ENCODE data around the gene TMEM267.
"Not testable (repeated sequence)": the region's sequence is repeated elsewhere in the genome, so short reads cannot be mapped to it uniquely, and the experiment has no call there.

TMEM267 gene, protein sequence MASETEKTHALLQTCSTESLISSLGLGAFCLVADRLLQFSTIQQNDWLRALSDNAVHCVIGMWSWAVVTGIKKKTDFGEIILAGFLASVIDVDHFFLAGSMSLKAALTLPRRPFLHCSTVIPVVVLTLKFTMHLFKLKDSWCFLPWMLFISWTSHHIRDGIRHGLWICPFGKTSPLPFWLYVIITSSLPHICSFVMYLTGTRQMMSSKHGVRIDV

DNA sequence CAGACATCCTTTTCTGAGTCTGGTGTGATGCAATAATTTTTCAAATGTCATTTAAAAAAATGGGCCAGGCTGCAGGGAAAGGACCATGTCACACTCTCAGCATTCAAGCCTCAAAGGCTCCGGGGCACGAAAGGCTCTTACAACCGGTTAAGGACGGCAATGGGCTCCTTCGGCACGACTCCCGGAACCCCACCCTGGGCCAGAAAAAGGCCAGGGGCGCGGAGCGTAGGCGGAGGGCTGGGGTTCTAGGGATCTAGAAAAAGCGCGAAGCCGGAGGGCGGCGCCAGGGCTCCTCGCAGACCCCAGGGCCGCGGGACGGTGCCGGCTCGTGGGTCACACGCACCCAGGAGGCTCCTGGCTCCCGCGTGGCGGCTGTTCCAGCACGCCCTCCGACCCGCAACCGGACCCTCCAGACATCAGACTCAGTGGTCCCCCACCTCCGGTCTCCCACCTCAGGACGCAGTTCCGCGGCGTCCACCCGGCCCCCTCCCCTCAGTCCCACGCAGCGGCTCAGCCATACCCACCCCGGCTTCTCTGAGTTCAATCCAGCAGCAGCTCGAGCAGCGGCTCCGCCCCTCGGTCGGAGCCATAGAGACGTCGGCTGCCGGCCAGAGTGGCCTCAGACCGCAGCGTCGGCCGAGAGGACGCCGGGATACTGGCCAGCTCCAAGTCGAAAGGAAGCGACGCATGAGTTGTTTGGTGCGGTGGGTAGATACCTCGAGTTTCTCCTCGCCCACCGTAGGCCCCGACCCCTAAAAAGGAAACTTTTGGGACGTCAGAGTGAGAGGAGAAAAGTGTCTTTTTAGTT is at the start of gene TMEM267:
Gene TMEM267, minus strand, starts transcription at position 568 of the 808 bp plus-strand sequence. CDS start 29,896 bp downstream, outside the sequence.
- peak; percentile 91 for DNase-seq (ENCODE audit: low spot score)

DNA sequence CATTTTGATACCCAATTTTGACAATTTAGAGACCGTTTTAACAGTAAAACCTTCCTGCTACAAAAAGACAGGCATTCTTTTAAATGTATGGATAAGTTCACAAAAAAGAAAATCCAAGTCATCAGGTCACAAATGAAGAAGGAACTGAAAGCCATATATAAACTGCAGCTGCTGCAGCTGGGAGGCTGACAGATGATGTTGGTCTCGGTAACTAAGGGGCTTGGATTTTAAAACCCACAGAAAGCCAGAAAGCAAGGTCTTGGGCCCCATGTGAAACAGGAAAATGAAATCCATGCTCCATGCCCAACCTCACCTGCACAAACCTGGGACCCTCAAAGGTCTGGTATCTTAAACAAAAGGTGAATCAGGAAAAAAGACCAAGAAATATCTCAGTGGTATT is 47.0 kb upstream of the TMEM267 start:
- DNase-seq (ENCODE audit: low spot score), result no peak

DNA sequence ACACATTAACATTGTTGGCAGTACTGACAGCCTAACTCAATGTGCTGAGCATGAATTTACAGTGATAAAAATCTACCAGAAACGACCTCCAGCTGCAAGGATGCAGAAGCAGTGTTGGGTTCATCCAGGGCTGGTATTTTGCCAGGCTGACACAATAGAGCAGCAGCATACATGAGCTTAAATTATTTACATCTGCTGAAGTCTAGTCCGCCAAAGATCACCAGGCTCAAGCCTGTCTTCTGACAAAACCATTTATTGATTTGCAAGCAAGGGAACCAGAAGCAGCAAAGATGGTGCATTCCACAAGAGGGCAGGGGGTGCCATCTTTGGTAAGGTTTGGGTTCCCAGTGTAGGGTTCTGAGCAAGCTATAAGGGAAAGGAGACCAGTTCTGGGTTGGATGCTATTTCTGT is 40.0 kb upstream of the TMEM267 start:
- DNase-seq (ENCODE audit: low spot score), result no peak

DNA sequence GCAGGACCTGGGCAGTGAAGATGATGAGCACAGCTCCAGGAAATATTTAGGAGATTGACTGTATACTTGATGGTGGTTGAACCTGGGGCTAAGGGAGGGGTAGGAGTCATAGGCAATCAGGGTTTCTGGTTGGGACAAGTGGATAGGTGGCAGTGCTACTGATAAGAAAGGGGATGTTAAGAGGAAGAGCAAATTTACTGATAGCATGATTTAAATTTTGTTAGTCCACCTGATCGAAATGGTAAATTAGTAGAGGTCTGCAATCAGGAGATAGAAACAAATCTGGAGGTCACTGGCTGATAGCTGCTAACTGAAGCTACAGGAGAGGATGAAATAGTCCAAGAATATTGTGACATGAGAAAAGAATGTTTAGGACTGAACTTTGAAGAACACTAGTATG is 37.0 kb upstream of the TMEM267 start:
- DNase-seq (ENCODE audit: low spot score), result no peak

DNA sequence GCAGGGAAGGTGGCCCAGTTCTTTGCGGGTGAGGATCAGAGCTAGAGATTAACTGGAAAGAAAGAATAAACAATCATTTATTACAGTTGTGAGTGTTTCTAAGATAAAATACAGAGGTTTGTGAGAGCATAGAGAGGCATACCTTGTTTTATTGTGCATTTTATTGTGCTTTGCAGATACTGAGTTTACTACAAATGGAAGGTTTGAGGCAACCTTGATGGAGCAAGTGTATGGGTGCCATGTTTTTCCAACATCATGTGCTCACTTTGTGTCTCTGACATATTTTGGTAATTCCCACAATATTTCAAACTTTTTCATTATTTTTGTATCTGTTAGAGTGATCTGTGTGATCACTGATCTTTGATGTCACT is 32.0 kb upstream of the TMEM267 start:
- no peak for DNase-seq (ENCODE audit: low spot score)

DNA sequence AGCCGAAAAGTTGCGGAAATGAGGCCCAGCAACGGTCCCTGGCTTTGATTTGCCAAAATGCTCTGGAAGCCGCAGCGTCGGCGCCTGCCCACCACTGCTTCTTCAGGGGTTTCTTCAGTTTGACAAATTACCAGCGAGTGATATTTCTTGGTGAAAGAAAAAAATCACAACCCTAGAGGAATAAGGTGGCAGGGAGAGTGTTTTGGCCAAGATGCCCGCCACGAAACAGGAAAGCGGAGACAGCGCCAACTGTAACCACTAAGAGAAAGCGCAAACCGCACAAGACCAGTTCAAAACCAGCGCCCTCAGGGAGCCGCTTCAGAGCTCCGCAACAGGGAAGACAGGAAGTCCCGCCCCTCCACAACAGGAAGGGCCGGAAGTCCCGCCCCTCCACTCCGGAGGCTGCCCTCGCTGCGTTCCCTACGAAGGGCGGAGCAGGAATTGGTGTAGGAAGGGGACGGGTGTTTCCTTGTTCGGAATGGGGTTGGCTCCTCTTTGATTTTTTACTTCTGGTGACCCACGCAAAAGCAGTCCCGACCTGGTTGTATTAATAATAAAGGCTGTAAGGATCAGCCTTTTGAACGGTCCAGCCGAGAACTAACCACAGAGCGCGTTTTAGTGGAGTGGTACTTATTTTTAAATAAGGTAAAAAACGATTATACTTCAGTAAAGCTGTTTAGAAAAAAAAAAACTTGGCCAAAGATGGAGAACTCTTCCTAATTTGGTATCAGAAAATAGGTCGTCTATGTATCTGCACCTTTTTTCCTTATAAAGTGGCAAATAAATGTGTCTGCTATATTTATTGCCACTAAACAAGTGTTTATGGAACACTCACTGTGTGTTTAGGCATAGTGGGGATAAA is 31.4 kb upstream of the TMEM267 start, which contains the start of gene C5orf34:
Gene C5orf34, minus strand, starts transcription at position 333 of the 862 bp plus-strand sequence. CDS start 5,809 bp downstream, outside the sequence.
- peak; percentile 96 for DNase-seq (ENCODE audit: low spot score)

DNA sequence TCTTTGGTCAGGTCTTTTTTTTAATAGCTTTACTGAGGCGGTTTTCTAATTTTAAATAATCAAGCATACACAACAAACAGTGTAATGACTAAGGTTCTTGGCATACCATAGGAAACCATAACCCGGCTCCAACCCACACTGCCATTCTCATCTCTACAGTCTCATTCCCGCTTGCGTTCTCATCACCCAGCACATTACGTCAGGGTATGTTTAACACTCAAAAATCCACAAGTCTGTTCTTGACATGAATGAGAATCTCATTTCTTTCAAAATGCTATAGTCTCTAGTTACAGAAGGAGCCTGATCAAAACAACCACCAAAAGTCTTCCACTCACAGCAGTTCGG is 30.8 kb upstream of the TMEM267 start:
- no peak for DNase-seq (ENCODE audit: low spot score)

DNA sequence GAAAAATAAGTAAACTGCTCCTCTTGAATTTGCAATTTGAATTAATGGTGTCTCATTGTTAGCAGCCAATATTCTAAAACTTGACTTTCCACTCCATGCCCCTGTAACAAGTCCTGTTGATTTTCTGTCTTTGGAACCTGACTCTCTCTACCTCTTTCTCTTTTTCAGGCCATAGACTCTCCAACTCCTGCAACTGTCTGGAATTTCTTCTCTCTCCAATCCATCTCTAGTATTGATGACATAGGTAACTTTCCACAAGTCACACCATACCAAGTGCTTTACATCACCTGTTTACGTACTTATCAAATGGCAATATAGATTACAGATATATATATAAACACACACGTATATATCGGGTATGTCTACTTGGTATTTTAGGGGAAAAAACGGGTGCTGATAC is 30.4 kb upstream of the TMEM267 start:
- no peak for DNase-seq (ENCODE audit: low spot score)

DNA sequence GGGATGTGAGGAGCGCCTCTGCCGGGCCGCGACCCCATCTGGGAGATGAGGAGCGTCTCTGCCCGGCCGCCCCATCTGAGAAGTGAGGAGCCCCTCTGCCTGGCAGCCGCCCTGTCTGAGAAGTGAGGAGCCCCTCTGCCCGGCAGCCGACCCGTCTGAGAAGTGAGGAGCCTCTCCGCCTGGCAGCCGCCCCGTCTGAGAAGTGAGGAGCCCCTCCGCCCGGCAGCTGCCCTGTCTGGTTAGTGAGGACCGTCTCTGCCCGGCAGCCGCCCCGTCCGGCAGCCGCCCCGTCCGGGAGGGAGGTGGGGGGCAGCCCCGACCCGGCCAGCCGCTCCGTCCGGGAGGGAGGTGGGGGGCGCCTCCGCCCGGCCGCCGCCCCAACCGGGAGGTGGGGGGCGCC is 27.4 kb upstream of the TMEM267 start:
- not testable (repeated sequence) for DNase-seq (ENCODE audit: low spot score)

DNA sequence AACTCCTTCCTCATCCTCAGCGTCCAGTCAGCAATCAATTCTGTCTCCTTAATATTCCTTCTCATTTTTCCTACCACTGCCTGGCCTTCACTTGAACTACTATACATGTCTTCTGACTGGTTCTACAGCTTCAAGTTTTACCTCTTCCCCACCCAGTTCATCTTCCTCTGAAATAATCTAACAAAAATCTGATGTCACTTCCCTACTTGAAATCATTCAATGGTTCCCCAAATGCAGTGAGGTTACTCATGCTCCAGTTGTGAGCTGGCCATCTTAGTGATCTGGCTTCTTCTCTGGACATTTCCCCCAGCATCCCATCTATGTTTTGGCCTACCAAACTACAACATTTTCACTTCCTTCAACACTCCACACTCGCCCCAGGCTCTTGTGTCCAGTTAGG is 14.9 kb upstream of the TMEM267 start:
- no peak for DNase-seq (ENCODE audit: low spot score)

DNA sequence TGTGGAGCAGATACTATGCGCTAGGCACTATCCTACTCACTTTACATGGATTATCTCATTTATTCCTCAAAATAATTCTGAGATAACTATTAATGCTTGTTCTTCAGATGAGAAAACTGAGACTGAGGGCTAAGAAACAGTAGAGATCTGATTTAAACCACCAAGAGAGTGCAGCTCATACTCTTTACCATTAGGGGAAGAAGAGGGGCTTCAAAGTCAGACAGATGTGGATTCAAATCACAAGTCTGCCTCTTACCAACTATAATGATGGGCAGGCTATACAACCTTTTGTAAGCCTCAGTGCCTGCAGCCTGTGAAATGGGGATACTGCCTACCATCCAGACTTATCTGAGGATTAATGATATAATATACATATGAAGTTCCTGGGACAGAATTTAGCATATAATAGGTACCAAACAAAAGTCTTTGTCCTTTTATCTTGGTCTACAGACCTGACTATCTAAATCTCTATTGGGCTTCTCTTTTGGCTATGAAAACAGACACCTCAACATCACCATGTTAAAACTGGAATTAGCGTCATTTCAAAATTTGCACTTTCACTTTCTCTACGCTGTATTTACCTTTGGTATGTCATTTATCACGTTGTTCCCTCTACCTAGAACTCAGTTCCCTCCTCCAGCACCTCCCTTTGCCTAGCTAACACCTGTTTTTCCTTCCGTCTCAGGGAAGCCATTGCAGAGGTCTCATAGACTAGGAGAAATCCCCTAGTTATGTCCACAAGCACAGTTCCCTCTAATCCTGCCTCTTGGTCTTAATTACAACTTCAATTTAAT is 13.8 kb upstream of the TMEM267 start:
- no peak for DNase-seq (ENCODE audit: low spot score)

DNA sequence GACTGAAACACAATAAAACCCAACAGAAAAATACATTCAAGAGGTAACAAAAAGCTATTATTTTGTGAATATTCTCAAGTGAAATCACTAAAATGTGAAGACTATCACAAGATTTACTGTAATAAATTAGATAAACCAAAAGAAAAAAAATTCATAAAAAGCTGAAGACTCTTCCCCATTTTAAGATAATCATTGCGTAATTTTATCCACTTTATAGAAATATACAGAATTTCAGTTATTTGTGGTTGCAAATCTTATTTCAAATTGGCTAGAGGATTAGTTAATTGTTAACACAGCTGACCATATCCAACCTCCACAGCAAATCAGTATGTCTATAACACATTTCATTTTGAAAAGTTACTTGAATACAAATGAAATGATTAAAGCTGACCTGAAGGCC is 7.7 kb upstream of the TMEM267 start:
- no peak for DNase-seq (ENCODE audit: low spot score)

DNA sequence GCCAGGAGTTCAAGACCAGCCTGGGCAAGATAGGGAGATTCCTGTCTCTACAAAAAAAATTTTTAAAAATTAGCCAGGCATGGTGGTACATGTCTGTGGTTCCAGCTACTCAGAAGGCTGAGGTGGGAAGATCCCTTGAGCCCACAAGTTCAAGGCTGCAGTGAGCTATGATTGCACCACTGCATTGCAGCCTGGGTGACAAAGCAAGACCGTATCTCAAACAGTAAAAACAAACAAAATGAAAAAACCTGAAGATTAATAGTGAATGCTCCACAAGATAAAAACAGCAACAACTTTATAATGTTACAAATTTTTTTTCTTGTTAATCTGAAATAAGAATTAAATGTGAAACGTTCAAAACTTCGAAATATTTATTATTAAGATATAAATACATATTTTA is 2.7 kb upstream of the TMEM267 start:
- DNase-seq (ENCODE audit: low spot score), result no peak

DNA sequence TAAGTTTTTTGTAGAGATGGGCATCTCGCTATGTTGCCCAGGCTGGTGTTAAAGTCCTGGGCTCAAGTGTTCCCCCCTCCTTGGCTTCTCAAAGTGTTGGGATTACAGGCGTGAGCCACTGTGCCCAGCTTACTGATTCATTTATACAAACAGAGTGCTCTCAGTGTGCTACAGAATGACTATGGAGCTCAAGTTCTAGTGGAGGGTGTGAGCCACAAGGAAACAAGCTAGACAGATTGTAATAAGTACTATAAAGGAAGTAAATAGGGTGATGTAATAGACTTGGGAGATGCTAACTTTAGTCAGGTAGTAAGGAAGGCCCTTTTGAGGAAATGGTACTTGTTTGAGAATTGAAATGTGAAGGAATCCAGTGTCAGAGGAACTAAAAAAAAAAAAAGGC is 1.7 kb upstream of the TMEM267 start:
- no peak for DNase-seq (ENCODE audit: low spot score)

DNA sequence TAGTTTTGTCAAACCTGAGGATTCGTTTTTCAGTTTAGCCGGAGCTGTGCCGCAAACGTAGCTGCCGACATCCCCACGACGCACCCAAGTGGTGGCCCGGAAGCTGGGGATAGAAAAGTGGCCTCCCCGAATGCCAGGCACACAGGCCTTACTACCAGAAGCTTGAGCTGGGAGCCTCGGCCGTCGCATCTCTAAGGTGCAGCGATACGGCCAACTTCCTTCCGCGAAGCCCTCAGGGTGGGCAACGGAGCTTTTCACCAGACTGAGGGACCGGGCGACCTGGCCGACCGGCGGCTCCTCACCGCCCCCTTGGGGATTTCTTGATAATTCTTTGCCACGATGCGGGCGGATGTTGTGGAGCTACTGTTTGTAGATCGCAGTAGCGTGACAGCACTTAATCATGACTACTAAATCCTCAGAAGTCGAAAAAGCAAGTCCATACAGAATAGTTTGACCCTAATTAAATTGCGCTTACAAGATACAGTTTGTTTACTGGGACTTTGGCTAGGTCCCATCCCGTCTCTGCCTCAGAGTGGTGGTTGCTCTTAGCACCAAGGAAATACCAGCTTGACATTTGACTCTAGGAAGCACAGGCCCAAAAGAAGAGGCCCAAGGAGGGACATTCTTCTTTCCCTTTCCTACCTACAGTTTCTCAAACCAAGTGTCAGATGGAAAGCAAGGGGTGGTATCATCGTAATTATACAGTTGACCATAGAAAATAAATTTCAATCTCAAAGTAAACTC is 613 bp upstream of the TMEM267 start:
- DNase-seq (ENCODE audit: low spot score), result peak; percentile 85

DNA sequence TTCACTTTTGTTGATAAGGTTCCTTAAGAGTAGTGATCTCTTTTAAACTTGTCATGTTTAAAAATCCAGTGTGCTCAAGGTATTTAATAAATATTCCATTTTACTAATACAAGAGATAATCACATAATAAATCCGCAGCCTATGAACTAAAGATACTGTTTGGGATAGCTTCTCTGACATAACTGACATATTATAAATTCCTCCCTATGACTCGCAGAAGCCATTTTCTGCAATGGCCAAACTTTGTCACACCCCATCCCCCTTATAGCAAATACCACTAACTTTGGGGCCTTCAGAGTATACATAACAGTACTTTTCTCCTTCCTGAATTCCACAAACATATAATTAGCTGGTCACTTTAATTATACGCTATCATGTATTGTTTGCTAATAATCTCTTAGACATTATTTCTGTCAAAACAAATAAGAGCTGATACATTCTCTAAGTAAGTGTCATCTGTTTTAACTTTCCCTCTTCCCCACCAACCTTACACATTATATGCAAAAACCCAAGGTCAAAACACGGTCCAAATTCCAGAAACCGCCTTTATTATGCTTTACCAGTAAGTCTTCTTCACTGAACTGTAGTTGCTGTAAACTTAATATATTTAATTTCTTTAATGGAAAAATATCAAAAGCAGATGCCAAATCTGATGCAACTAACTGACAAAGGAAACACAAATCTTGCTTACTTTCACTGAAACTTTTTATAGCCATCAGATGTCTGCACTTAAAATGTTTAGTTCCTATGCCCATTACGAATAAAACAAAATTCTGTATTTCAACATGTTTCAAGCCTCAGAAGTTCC is 971 bp downstream of the TMEM267 start:
- DNase-seq (ENCODE audit: low spot score), result peak; percentile 11

DNA sequence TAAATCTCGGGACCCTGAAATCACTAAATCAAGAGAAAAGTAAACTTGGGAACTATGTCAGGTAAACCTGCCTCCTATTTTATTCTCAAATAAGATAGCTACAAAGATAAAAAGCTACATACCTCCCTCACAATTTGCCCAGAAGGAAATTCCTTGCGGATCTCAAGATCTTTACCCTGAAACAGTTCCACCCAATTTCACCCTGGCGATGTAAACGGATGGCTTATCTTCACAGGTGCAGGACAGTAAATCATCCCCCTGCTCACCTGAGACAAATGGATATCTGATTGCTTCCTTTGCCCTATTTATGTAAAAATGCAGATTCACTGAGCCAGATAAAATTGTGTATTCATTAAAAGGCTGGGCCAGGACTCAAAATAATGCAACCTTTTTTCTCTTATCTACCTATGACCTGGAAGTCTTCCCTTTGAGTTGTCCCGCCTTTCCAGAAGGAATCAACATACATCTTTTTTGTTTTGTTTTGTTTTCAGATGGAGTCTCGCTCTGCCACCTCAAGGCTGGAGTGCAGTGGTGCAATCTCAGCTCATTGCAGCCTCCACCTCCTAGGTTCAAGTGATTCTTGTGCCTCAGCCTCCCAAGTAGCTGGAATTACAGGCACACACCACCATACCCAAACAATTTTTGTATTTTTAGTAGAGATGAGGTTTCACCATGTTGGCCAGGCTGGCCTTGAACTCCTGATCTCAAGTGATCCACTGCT is 13.8 kb downstream of the TMEM267 start:
- no peak for DNase-seq (ENCODE audit: low spot score)

DNA sequence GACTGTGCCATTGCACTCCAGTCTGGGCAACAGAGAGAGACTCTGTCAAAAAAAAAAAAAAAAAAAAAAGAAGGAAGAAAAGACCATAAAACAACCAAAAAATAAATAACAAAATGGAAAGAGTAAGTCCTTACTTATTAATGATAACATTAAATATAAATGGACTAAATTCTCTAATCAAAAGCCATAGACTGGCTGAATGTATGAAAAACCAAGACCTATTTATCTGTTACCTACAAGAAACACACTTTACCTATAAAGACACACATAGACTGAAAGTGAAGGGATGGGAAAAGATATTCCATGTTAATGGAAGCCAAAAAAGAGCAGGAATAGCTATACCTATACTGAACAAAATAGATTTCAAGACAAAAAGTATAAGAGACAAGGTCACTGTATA is 16.6 kb downstream of the TMEM267 start:
- DNase-seq (ENCODE audit: low spot score), result no peak

DNA sequence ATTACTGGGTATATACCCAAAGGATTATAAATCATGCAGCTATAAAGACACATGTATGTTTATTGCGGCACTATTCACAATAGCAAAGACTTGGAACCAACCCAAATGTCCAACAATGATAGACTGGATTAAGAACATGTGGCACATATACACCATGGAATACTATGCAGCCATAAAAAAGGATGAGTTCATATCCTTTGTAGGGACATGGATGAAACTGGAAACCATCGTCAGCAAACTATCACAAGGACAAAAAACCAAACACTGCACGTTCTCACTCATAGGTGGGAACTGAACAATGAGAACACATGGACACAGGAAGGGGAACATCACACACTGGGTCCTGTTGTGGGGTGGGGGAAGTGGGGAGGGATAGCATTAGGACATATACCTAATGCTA is 18.2 kb downstream of the TMEM267 start:
- not testable (repeated sequence) for DNase-seq (ENCODE audit: low spot score)

DNA sequence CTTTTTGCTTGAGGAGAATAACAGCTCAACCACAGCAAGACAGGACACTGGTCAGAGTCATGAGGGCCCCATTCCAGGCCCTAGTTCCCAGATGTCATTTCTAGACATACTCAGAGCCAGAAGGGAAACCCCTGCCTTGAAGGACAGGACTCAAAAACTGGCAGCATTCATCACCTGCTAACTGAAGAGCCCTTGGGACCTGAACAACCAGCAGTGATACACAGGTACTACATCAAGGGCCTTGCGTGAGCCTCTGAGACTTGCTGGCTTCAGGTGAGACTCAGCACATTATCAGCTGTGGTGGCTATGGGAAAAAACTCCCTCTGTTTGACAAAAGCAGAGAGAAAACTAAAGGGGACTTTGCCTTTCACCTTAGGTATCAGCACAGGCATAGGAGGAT is 22.6 kb downstream of the TMEM267 start:
- DNase-seq (ENCODE audit: low spot score), result no peak

All from hematopoietic multipotent progenitor cell treated with erythropoietin and hydrocortisone succinate and interleukin-3 and kit ligand, for 15 days (in vitro differentiated cells).